GM23338 (cell line): ENCODE data around the gene STON2.

Source experiments
- EZH2 ChIP-seq: fragments of 200-600 bp; sonication (generic); IDR thresholded peaks from one replicate; pipeline ENCODE4 v1.8.0; 2017; ENCODE audit warnings: antibody characterized with exemption, mild to moderate bottlenecking, low read depth; ENCODE audit not compliant: unreplicated experiment
- POLR2AphosphoS5 ChIP-seq: IDR thresholded peaks from 2 replicates; pipeline ENCODE4 v1.6.1; 2016; ENCODE audit warnings: antibody characterized with exemption, low read depth
- TF ChIP-seq, protein P1 (sequence below), 2 experiments: fragments of 200-600 bp in 1 of 2; sonication (generic) in 1 of 2; conservative IDR thresholded peaks; 2 replicates each; pipeline versions ENCODE4 v1.5.1 to v1.6.1; 2016 to 2017; ENCODE audit warnings: antibody characterized with exemption in 2 of 2, low read depth in 2 of 2, mild to moderate bottlenecking in 2 of 2, moderate library complexity in 1 of 2
- TF ChIP-seq, protein P2 (sequence below): IDR thresholded peaks from one replicate; pipeline ENCODE4 v1.6.1; 2018; ENCODE audit warnings: antibody characterized with exemption; ENCODE audit not compliant: unreplicated experiment

DNA sequence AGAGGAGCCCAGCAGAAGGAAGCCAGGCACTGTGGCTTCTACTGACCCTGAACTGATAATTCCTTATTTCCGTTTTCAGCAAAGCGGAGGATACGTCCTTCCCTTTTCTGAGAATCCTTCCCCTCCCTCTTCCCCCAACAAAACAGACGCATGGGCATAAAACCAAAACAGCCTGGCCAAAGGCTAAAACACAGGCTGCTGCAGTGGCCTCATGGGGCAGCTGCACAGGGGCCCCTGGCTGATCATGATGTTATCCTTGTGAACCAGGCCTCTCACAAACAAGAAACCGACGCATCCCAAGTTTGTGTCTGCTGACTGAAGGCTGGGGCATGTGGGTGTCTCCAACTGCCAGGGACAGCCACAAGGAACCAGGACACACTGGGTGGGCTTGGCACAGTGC lies 23.4 kb upstream of the STON2 start:
- TF ChIP-seq EZH2 = no peak
- TF ChIP-seq, protein P1, sequence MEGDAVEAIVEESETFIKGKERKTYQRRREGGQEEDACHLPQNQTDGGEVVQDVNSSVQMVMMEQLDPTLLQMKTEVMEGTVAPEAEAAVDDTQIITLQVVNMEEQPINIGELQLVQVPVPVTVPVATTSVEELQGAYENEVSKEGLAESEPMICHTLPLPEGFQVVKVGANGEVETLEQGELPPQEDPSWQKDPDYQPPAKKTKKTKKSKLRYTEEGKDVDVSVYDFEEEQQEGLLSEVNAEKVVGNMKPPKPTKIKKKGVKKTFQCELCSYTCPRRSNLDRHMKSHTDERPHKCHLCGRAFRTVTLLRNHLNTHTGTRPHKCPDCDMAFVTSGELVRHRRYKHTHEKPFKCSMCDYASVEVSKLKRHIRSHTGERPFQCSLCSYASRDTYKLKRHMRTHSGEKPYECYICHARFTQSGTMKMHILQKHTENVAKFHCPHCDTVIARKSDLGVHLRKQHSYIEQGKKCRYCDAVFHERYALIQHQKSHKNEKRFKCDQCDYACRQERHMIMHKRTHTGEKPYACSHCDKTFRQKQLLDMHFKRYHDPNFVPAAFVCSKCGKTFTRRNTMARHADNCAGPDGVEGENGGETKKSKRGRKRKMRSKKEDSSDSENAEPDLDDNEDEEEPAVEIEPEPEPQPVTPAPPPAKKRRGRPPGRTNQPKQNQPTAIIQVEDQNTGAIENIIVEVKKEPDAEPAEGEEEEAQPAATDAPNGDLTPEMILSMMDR (conservative IDR thresholded peaks at IDR 0.05; ENCODE audit: low read depth in 2 of 2) = no peak
- TF ChIP-seq, protein P2, sequence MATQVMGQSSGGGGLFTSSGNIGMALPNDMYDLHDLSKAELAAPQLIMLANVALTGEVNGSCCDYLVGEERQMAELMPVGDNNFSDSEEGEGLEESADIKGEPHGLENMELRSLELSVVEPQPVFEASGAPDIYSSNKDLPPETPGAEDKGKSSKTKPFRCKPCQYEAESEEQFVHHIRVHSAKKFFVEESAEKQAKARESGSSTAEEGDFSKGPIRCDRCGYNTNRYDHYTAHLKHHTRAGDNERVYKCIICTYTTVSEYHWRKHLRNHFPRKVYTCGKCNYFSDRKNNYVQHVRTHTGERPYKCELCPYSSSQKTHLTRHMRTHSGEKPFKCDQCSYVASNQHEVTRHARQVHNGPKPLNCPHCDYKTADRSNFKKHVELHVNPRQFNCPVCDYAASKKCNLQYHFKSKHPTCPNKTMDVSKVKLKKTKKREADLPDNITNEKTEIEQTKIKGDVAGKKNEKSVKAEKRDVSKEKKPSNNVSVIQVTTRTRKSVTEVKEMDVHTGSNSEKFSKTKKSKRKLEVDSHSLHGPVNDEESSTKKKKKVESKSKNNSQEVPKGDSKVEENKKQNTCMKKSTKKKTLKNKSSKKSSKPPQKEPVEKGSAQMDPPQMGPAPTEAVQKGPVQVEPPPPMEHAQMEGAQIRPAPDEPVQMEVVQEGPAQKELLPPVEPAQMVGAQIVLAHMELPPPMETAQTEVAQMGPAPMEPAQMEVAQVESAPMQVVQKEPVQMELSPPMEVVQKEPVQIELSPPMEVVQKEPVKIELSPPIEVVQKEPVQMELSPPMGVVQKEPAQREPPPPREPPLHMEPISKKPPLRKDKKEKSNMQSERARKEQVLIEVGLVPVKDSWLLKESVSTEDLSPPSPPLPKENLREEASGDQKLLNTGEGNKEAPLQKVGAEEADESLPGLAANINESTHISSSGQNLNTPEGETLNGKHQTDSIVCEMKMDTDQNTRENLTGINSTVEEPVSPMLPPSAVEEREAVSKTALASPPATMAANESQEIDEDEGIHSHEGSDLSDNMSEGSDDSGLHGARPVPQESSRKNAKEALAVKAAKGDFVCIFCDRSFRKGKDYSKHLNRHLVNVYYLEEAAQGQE = no peak
- no peak for TF ChIP-seq POLR2AphosphoS5
